ENCODE results near the gene THSD4.
"Not testable (repeated sequence)": the region's sequence is repeated elsewhere in the genome, so short reads cannot be mapped to it uniquely, and the experiment has no call there.

The THSD4 gene

GRCh38 chr15:71302861-71303410 is 187.7 kb downstream of the THSD4 start:
- Histone ChIP-seq H3K27ac (no peak overlapping the region), H3K4me3 (no peak overlapping the region)

GRCh38 chr15:71303977-71304376 is 188.7 kb downstream of the THSD4 start:
- Histone ChIP-seq H3K27ac (no peak overlapping the region), H3K4me3 (no peak overlapping the region)

DNA sequence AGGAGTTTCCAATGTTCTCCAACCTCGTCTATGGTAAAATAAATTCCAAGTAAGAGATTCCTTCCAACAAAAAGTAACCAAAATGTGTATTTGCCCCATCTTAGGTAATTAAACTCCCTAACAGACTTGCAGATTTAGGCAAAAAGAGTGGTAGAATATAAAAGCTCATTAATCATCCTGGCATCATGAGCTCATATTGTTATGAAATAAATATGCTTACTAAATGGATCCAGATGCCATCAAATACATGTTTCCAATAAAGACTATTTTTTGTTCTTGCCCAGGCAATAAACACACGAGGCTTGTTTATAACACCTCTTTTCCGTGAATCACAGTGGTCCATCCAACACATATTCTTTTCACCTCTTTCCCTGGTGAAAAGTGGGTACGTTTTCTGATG is 189.4 kb downstream of the THSD4 start:
- Histone ChIP-seq H3K27ac (peak overlapping the region in 1 of 21 experiments; percentile 25), H3K4me3 (no peak overlapping the region)

GRCh38 chr15:71306538-71306937 is 191.3 kb downstream of the THSD4 start:
- no peak overlapping the region for H3K27ac ChIP-seq
- H3K4me3 ChIP-seq, result no peak overlapping the region

DNA sequence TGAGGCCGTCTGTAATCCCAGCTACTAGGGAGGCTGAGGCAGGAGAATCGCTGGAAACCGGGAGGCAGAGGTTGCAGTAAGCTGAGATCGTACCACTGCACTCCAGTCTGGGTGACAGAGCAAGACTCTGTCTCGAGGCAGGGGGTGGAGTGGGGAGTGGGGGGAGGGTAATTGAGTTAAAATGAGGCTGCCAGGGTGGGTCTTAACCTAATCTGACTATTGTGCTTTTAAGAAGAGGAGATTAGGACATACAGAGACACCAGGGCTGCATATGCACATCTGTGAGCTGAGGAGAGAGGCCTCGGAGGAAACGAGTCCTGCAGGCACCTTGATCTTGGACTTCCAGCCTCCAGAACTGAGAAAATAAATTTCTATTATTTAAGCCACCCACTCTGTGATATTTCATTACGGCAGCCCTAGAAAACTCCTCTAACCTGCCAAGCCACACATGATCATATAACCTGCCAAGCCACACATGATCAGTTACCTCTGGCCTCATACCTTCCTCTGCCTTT is 197.0 kb downstream of the THSD4 start:
- Histone ChIP-seq H3K4me3 (no peak overlapping the region), H3K27ac (no peak overlapping the region)

DNA sequence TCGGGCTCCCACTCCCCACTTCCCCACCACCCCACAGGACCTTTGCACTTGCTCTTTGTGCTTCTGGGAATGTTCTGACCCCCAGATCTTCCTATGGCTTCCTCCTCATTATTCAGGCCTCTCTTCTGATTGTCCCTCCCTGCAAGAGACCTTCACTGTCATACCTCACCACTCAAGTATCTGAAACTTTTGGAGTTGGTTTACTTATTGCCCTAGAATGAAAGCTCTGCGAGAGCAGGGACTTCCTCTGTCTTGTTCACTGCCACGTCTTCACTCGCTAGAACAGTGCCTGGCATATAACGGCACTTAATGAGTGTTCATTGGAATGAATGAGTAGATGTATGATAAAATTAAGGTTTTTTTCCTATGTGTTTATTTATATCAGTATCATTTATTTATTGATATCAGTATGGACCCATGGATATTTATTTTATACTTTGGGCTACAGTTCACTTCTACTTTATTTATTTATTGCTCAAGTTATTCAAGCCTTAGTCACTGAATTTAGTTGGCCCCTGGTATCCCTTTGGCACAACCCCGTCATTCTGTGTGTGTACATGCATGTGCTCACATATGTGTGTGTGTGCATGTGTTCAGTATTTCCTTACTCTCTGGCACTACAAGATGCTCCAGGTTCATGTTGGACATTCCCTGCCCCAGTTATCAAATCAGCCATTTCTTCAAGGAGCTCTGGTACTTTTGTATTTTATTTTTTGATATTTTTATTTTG is 197.6 kb downstream of the THSD4 start:
- no peak overlapping the region for H3K27ac ChIP-seq
- H3K4me3 ChIP-seq, result no peak overlapping the region

DNA sequence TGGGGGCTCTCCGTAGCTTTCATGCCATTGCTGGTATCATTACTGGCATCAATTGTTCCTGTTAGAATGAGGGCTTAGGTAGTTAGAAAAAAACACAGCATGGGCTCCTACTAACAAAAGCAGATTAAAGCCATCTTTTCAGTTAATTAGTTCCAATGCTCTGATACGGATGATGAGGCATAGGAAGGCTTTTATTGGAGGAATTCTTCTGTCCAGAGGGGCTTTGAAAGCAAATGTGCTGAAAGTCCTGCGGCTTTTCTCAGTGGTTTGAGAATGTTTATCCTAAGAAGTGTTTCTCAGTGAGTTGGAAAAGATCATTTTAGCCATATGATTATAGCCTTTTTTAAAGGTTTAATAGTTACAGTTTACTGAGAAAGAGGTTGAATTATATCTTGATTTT is 198.5 kb downstream of the THSD4 start:
- H3K27ac ChIP-seq, result no peak overlapping the region
- H3K4me3 ChIP-seq, result no peak overlapping the region

GRCh38 chr15:71314956-71315537 is 199.8 kb downstream of the THSD4 start:
- Histone ChIP-seq H3K27ac (no peak overlapping the region), H3K4me3 (no peak overlapping the region)

- Histone ChIP-seq H3K4me3 (no peak overlapping the region), H3K27ac (no peak overlapping the region)
These were observed 201.6 kb downstream of the THSD4 start for GRCh38 chr15:71316911-71317310.

- H3K27ac ChIP-seq, H3K4me3 ChIP-seq: not testable (repeated sequence)
These were observed 204.2 kb downstream of the THSD4 start for GRCh38 chr15:71319424-71319823.

GRCh38 chr15:71319935-71320334 is 204.7 kb downstream of the THSD4 start:
- no peak overlapping the region for H3K4me3 ChIP-seq
- no peak overlapping the region for H3K27ac ChIP-seq

DNA sequence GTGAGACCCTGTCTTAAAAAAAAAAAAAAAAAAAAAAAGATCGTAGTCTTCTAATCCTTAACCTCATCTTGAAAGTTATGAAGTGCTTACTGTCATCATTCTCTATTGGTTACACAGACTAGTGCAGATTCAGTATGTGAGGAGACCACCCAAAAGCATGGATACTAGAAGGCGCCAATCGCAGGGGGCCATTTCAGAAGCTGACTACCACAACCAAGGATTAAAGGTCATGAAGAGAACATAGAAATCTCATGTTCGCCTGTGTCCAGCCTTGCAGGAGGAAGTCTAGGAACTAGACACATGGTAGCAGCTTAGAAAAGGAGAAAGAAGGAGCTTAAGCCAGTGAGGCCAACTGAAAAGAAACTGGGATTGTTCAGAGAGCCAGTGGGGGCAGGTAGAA is 207.8 kb downstream of the THSD4 start:
- no peak overlapping the region for H3K4me3 ChIP-seq
- H3K27ac ChIP-seq, result no peak overlapping the region

GRCh38 chr15:71323584-71323983 is 208.3 kb downstream of the THSD4 start:
- H3K27ac ChIP-seq, result no peak overlapping the region
- H3K4me3 ChIP-seq, result no peak overlapping the region

GRCh38 chr15:71325481-71325880 is 210.2 kb downstream of the THSD4 start:
- Histone ChIP-seq H3K4me3 (no peak overlapping the region), H3K27ac (no peak overlapping the region)

- Histone ChIP-seq H3K4me3 (no peak overlapping the region), H3K27ac (no peak overlapping the region)
These were observed 213.2 kb downstream of the THSD4 start for GRCh38 chr15:71328453-71328852.

DNA sequence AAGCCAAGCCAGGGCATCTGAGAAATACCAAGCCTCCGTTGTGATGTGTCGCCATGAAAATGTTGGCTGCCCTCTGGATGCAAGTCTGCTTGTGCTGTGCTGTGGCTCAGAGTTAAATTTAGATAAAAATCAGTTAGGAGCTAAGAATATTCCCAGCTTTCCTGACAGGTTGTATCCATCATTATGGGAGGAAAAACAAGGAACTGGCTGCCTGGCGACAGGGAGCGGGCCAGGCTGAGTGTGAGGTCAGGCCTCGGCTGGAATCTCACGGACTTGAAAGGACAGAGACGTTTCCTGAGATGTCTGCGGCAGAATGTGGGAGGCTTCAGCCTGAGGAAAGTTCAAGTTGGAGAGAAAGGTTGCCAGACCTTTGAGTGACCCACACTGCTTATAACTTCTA is 213.8 kb downstream of the THSD4 start:
- peak overlapping the region in 2 of 21 experiments; percentile 50 to 74 for H3K27ac ChIP-seq
- H3K4me3 ChIP-seq, result no peak overlapping the region

DNA sequence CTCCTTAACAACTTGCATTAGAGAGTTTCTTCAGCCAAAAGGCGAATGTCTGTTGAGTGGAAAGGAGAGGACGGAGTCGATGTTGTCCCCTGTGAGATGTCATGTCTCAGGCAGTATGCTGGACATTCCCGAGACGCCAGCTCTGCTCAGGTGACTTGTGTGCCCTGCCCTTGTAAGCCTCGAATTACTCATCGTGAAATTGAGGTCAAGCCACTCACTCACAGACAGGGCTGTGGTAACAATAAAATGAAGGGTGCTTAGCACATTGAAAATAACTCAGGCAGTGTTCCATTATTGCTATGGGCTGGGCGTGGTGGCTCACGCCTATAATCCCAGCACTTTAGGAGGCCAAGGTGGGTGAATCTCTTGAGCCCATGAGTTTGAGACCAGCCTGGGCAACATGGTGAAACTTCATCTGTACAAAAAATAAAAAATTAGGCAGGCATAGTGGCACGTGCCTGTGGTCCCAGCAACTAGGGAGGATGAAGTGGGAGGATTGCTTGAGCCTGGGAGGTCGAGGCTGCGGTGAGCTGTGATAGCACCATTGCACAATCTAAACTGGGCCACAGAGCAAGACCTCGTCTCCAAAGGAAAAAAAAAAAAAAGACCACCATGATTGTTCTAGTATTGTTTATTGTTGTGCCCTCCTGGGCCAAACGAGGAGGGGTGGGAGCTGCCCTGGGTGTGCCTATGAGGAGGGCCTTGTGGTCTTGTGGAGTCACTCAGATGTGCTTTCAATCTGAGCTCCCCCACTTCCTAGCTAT is 214.4 kb downstream of the THSD4 start:
- Histone ChIP-seq H3K4me3 (no peak overlapping the region), H3K27ac (peak overlapping the region in 5 of 21 experiments; percentile 26 to 74 (median 50))

DNA sequence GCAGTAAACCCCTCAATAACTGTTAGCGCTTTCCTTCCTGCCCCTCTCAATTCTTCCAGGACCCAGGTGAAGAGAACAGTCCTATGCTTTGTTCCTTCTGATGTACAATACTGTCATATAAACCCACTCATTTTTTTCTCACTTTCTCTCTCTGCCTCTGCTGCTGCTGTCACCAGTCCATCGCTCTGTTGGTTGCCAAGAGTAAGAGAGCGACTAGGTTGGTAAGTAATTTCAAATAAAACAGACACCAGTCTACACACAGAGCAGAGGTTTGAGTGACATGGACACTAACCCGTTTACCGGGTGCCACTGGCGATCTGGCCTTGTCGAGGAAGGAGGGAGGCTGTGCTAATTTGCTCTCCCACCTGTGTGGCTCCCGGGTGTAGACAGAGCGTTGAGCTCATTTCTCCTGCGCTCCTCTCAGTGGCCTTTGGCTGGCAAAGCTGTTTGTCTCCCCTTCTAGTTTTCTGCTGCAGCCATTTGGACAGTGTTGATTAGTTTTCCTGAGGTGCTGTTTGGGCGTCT is 215.4 kb downstream of the THSD4 start:
- H3K27ac ChIP-seq, result no peak overlapping the region
- no peak overlapping the region for H3K4me3 ChIP-seq

GRCh38 chr15:71331173-71331572 is 215.9 kb downstream of the THSD4 start:
- Histone ChIP-seq H3K4me3 (no peak overlapping the region), H3K27ac (no peak overlapping the region)

DNA sequence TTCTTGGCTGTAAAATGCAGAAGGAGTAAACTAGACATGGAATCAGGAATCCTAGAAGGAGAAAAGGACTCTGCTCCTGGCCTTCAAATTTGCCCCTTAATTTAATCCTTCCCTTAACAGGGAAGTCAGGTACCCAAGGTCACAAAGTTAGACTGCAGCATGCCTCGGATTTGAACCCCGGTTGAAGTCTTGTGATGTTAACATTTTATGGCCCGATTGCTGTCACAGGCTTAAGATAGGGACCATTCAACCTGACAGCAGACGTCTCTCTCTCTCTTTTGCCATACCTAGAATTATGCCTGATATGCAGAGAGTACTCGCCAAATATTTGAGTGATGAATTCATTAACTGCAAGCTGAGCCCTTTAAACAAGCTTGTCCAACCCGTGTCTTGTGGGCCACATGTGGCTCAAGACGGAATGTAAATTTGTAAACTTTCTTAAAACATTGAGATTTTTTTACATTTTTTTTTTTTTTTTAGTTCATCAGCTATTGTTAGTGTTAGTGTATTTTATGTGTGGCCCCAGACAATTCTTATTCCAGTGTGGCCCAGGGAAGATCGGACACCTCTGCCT is 217.2 kb downstream of the THSD4 start:
- no peak overlapping the region for H3K4me3 ChIP-seq
- H3K27ac ChIP-seq, result no peak overlapping the region
